GM18907 (cell line): ENCODE results near the gene RING1.

Experiments used
- ATAC-seq: cut with Tn5 transposase; IDR thresholded peaks from one replicate; pipeline ENCODE4 v1.9.1; 2021; ENCODE audit warnings: mild to moderate bottlenecking, moderate library complexity; ENCODE audit not compliant: unreplicated experiment

The RING1 gene

DNA sequence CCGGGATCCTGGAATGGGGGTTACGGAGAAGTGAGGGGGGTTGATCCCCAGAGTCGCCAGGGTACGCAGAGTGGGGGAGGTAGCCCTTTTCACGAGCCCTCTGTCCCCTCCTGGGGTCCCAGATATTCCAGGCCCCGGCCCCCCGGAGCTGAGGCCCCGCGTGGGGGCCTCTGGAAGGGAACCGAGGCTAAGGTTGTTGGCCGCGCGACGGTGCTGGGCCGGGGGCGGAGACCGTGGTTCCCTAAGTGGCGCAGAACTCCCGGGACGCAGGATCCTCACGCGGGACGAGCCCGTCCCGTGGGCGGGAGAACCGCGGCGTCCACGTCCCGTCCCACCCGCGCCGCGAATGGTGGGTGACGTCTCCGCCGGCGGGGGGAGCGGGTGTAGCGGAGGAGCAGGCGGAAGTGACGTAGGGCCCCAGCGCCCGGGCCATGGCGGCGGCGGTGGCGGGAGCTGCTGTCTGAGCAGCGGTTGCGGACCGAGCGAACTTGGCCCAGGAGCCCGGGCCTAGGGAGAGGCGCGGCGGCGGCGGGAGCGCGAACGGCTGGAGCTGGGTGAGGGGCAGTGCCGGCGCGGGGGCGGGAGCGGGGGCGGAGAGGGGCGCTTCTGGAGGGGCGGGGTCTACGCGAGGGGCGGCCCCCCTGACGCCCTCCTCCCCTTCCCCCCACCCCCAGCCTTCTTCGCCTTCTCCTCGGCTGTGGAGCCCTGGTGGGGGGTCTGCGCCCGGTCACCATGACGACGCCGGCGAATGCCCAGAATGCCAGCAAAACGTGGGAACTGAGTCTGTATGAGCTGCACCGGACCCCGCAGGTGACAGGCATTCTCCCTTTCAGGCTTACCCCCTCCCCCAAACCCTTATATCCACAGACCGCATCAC is at the start of gene RING1:
RING1 (plus strand) TSS at position 410 of the 877 bp plus-strand sequence; CDS start at position 733, 323 bp downstream.
- ATAC-seq: peak; percentile 51

DNA sequence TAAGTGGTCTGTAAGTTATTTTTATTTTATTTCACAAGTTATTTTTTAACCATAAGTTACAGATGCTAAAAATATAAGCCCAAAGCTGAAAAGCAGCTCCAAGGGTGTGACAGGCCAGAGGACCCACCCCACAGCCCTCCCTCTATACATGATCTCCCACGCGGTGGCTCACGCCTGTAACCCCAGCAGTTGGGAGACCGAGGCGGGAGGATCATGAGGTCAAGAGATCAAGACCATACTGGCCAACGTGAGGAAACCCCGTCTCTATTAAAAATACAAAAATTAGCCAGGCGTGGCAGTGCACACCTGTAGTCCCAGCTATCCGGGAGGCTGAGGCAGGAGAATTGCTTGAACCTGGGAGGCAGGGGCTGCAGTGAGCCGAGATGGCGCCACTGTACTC is 48.2 kb upstream of the RING1 start:
- ATAC-seq: no peak

DNA sequence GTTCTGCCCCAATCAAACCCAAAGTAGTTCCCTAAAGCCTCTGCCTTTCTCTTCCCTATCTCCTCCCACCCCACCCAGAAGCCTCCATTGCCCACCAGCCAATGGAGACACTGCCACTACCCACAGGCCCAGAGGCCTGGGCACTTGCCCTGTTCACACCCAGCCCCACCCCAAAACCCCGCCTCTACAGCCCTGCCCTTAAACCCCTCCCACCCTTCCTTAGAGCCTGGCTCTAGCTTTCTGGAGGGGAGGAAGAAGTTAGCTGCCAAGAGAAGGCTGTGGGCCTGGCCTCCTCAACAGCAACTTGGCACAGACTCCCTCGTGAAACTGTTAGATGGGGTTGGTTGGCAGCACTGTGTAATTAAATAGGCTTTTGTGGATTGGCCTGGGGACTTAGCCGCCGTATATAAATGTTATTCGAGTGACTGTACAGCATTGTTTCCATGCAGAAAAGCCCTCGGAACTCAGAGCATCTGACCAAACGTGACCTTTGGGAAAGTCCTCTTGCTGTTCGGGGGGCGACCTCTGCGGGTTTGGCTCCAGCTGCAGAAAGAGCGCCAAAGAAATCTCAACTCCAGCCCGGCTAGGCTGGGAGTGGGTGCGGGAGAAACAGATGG is 47.5 kb upstream of the RING1 start:
- ATAC-seq: no peak

GRCh38 chr6:33161354-33162331 is 46.7 kb upstream of the RING1 start:
- peak; percentile 68 for ATAC-seq

- no peak for ATAC-seq
Measured at GRCh38 chr6:33163540-33163939, 44.8 kb upstream of the RING1 start.

- no peak for ATAC-seq
Measured at GRCh38 chr6:33164176-33164575, 44.1 kb upstream of the RING1 start.

GRCh38 chr6:33164665-33165373 is 43.5 kb upstream of the RING1 start:
- no peak for ATAC-seq

DNA sequence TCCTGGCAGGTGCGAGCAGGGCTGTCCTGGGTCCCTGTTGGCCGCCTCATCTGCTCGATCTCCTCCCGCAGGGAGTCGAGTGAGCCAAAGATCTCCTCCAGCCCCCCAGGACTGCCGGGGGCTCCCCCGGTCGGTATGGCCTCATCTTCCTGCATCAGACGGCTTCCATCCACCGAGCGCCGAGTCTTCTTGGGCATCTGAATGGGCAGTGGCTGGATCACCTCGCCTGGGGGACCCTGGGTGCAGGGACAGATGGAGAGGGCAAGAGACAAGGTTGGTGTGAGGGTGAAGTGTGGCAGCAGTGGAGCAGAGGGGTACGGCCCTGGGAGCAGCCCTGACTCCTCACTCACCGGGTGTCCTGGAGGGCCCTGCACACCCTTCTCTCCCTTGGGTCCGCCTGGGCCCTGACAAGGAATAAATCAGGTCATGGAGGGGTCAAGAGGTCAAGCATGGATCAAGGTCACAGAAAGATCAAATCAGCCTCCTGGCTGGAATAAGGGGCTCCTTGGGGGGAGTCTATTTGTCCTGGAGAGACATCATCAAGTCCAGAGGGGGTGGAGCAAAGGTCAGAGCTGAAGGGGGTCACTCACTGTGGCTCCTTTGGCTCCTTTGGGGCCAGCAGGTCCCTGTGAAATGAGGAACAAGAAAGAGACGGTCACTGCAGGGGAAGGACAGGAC is 42.6 kb upstream of the RING1 start:
- ATAC-seq: no peak

DNA sequence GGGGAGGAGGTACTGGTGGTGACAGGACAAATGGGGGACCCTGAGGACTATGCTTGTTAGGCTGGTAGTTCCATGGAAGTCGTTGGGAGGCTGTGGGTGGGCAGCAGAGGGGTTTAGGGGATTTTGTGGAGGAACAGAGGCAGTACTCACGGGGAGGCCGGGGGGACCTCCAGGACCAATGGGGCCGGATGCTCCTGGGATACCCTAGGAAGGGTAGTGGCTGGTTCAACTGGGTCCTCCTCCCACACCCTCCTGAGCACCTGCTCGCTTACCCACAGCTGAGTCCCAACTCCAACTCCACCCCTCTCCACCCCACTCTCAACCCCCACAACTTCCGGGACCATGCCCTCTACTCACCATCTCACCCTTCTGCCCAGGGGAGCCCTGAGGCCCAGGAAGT is 41.9 kb upstream of the RING1 start:
- no peak for ATAC-seq

DNA sequence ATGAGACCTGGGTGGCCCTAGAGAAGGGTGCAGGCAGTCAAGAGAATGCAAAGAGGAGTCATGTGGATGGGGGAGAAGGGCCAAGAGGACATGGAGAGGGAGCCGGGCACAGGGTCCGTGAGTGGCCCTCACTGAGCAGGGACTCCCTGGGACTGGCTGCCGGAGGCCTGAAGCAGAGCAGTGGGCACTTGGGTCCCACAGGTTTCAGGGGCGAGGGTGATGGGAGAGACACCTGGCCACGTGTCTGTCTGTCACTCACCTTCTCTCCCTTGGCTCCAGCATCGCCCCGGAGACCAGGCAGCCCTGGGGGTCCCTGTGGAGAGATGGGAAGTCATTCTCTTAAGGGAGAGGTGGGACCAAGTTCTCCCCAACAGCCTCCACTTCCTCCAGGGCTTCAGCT is 41.5 kb upstream of the RING1 start:
- no peak for ATAC-seq

GRCh38 chr6:33167374-33168283 is 40.7 kb upstream of the RING1 start:
- ATAC-seq: no peak

- ATAC-seq: no peak
Measured at GRCh38 chr6:33168284-33168601, 40.1 kb upstream of the RING1 start.

DNA sequence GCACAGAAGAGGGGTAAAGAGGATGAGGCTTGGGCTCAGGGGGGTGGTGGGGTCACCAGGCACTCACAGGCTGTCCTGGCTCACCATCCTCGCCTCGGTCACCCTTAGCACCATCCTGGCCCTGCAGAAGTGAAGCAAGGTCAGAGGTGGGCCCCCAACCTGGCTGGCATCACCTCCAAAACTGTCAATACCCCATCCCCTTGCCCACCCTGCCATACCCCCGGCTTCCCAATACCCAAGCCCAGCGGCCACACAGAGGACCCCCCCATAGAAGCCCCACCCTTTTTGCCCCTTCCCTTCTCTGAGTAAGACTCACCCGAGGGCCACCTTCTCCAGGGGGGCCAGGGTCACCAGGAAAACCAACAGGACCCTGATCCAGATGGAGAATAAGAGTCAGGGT is 39.7 kb upstream of the RING1 start:
- ATAC-seq: no peak

DNA sequence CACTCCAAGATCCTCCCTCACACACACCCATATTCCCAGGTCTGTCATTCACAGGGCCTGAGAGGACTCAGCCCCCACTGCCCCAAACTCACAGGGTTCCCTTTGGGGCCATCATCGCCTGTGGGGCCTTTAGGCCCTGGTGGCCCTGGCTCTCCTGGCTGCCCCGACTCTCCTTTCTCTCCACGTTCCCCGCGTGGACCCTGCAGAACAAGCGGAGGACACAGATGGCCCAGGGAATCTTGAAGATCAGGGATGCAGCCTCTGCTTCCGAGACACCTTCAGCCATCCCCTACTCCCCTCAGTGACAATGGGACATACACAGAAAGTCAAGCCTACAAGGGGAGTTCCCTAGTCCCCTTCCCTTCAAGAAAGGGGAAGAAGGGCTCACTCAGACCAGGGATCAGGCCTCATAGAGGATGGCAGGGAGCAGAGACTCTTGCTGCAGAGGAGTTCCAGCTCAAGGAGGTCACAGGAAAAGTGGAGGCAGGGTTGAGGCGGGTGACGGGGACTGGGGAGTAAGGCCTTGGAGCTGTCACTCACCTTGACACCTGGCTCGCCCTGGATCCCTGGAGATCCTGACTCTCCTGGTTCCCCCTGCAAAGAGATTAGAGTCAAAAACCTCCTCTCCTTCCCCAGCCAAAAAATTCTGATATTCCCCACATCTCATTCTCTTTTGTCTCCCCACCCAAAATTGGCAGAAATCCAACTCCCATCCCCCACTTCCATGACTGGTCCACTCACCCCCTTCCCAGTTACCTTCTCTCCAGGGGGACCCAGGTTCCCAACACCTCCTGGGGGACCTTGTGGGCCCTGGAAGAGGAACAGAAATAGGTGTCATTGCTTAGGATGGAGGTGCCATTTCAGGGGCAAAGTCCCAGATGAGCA is 38.8 kb upstream of the RING1 start:
- ATAC-seq: no peak

DNA sequence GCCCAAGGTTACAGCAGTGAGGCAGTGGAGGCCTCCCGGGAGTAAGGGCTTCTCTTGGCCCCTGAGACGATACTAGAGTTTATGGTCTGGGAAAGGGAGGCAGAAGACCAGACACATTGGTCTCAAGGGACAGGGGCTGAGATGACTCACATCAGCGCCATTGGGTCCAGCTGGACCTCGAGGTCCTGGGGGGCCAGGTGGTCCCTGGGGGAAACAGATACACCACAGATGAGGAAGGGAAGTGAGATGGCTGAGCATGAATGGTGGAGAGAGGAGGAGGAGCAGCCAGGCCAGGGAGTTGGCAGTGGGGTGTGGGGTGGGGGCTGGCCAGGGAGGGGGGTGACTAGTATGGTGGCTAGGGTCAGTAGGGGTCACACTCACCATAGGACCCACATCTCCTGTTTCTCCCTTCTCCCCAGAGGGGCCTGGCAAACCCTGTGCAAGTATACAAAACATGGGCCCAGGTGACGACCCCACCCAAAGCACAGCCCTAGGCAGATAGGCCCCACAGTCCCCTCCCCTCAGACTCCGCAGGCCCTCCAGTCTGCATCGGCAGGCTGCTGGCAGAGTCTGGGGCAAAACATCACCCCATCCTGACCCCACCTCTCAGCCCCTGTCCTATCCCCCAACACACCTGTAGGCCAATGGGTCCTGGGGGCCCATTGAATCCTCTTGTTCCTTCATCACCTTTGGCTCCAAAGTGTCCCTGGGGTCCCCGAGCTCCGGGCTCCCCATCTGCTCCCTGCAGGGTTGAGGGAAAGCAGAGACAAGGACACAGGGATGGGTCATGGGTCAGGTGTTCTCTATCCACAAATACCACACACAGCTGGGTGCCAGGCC is 37.9 kb upstream of the RING1 start:
- no peak for ATAC-seq

DNA sequence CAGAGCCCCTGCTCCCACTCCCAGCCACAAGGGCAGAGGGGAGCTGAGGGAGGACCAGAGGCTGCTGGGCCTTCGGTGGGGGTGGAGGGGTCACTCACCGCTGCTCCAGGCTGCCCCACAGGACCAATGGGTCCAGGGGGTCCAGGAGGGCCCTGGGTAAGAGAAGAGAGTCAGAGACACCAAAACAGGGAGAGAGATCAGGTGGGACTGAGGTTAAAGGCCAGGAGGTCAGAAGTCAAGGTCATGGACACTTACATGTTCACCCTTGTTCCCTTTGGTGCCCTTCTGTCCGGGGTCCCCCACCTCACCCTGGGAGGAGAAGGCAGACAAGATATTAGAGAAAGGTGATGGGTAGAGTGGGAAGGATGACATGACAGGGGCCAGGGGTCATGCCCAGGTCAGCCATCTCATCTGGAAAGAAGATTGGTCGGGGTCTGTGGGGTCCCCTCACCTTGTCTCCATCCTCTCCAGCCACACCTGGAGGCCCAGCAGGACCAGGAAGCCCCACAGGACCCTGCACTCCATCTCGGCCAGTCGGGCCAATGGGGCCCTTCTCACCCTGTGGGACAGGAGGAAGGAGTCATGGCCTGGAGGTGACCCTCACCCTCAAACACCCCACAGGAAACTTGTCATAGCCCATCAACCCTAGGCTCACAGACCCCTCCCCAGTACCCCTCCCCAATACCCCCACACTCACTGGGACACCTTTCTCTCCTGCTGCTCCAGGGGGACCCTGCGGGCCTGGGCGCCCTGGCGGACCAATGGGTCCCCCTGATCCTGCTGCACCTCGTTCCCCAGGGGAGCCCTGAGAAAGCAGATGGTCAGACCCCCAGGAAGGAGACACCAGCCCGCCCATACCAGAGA is 37.1 kb upstream of the RING1 start:
- no peak for ATAC-seq
